Hepatocyte (in vitro differentiated cells): ENCODE results near the gene FAM227B.

Experiments
- EZH2 ChIP-seq: fragments of 200-600 bp; sonication (generic); IDR thresholded peaks from 2 replicates; pipeline ENCODE4 v1.6.1; 2016; ENCODE audit warnings: antibody characterized with exemption, mild to moderate bottlenecking, borderline replicate concordance
- EZH2phosphoT487 ChIP-seq: fragments of 200-600 bp; sonication (generic); IDR thresholded peaks from one replicate; pipeline ENCODE4 v1.6.1; 2018; ENCODE audit warnings: antibody characterized with exemption, mild to moderate bottlenecking, low read depth, moderate library complexity; ENCODE audit not compliant: unreplicated experiment, severe bottlenecking
- TF ChIP-seq, protein P1 (sequence below): fragments of 200-600 bp; sonication (generic); IDR thresholded peaks from 2 replicates; pipeline ENCODE4 v1.5.1; 2016; ENCODE audit warnings: antibody characterized with exemption, mild to moderate bottlenecking; ENCODE audit not compliant: poor library complexity

DNA sequence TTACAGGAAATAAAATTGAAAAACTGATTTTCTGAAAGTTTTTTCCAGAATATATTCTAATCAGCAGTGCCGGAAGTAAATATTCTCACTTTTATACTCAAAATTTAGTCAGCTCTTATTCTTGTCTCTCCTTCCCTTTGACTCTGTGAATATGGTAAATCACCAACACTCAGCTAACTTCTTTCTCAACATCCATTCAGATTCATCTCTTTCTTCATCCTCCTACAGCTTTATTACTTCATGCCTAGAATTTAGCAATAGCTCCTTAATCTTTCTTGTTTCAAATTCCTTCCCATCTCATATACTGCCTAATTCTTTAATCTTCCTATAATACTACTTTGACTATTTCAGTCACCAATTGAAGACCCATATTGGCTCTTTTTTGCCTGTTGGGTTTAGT is 129.7 kb downstream of the FAM227B start:
- TF ChIP-seq, protein P1, sequence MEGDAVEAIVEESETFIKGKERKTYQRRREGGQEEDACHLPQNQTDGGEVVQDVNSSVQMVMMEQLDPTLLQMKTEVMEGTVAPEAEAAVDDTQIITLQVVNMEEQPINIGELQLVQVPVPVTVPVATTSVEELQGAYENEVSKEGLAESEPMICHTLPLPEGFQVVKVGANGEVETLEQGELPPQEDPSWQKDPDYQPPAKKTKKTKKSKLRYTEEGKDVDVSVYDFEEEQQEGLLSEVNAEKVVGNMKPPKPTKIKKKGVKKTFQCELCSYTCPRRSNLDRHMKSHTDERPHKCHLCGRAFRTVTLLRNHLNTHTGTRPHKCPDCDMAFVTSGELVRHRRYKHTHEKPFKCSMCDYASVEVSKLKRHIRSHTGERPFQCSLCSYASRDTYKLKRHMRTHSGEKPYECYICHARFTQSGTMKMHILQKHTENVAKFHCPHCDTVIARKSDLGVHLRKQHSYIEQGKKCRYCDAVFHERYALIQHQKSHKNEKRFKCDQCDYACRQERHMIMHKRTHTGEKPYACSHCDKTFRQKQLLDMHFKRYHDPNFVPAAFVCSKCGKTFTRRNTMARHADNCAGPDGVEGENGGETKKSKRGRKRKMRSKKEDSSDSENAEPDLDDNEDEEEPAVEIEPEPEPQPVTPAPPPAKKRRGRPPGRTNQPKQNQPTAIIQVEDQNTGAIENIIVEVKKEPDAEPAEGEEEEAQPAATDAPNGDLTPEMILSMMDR: no peak
- TF ChIP-seq EZH2 (no peak), EZH2phosphoT487 (no peak)
